Activated naive CD4-positive, alpha-beta T cell treated with anti-CD3 and anti-CD28 coated beads for 36 hours (primary cell): ENCODE measurements around the gene WBP11. TPM values are rescaled to one million over a fixed set of nuclear protein-coding genes. Genes with fewer than 3 reads are reported as not detected.
"Not testable (repeated sequence)": the region's sequence is repeated elsewhere in the genome, so short reads cannot be mapped to it uniquely, and the experiment has no call there.

Experiments
- CTCF ChIA-PET: fragments of 350-600 bp; sonication (Branson Sonifier 250); formaldehyde crosslinking; loops from one replicate; lab custom pipeline; 2021; ENCODE audit warnings: antibody characterized with exemption; lab: Charles Lee
- DNase-seq: peaks from one replicate; pipeline ENCODE4 v3.0.0-alpha.2; 2020
- H3K27ac Mint-ChIP-seq: one replicate; pipeline ENCODE4 v1.8.0; 2021; ENCODE audit warnings: mild to moderate bottlenecking, mixed read lengths
- H3K27me3 Mint-ChIP-seq: one replicate; pipeline ENCODE4 v1.8.0; 2021; ENCODE audit warnings: low read depth, mixed read lengths
- H3K36me3 Mint-ChIP-seq: one replicate; pipeline ENCODE4 v1.8.0; 2021; ENCODE audit warnings: low read depth, mixed read lengths
- H3K4me1 Mint-ChIP-seq: one replicate; pipeline ENCODE4 v1.8.0; 2021; ENCODE audit warnings: low read depth, mixed read lengths
- H3K4me3 Mint-ChIP-seq: one replicate; pipeline ENCODE4 v1.8.0; 2021; ENCODE audit warnings: mild to moderate bottlenecking, moderate library complexity, mixed read lengths
- H3K9me3 Mint-ChIP-seq: one replicate; pipeline ENCODE4 v1.8.0; 2021; ENCODE audit warnings: mixed read lengths
- intact Hi-C: fragments of 100-400 bp; cut with micrococcal nuclease; formaldehyde crosslinking; loops from one replicate; pipeline ENCODE4 v1.15.1; 2023
- total RNA-seq, 2 experiments: library from RNA; stranded (reverse); gene quantifications; one replicate each; pipeline ENCODE4 v1.2.3, GENCODE V29; 2021

WBP11 gene
- total RNA-seq, 2 experiments from 2014 or later: 105 to 115 TPM

DNA sequence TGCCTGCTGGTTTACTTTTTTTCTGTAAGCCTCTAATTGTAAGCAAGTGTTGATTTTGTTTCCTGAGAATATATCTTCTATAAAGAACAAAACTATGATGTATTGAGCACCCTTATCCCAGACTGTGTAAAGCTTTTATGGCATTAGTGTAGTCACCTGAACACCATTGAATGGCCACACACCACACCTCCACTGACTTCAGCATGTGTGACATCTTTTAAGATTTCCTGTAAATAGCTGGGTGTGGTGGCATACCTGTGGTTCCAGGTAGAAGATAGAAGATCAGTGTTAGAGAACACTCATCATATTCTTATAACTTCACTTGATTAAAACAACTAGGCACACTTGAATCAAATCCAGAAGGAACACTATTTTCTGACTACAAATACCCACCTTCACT, 51.3 kb downstream of the WBP11 start:
- Mint-ChIP-seq H3K27me3 (no peaks in the 10 kb centered on the region), H3K36me3 (peaks cover 6% of the 10 kb centered on the region), H3K27ac (no peak overlapping the region), H3K4me1 (peaks cover 8% of the 10 kb centered on the region), H3K9me3 (peaks cover 6% of the 10 kb centered on the region), H3K4me3 (no peak overlapping the region)
- no peak for DNase-seq
- intact Hi-C loops: no loop called here
- CTCF ChIA-PET: interaction anchor here (0.5 kb wide), 1 partner anchor 17 kb away, joined by 3 read pairs; no protein-coding TSS in a partner anchor

DNA sequence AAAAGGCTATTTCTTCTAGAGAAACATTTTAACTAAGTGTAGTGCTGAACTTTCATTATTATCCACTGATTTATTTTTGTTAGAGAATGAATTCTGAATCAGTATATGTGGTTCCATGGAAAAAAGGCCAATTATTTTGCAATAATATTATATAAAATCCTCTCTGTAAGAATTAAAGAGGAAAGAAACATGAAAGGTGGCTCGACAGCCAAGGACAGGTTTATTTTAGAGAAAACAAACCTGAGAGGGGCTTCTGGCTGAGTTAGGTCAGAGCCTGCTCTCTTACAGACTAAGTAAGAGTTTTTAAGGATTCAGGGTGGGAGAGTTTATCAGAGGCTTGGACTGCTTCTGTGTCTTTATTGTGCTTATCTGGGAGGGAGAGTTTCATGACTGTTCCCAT, 60.2 kb downstream of the WBP11 start:
- Mint-ChIP-seq H3K4me3 (no peak overlapping the region), H3K4me1 (no peaks in the 10 kb centered on the region), H3K9me3 (peaks cover 11% of the 10 kb centered on the region), H3K27ac (no peak overlapping the region), H3K27me3 (no peaks in the 10 kb centered on the region), H3K36me3 (peaks cover 18% of the 10 kb centered on the region)
- intact Hi-C loops: no loop called here
- DNase-seq: no peak
- CTCF ChIA-PET: interaction anchor here (1.1 kb wide), 1 partner anchor 478 kb away, joined by 5 read pairs; no protein-coding TSS in a partner anchor

- Mint-ChIP-seq H3K27me3 (no peaks in the 10 kb centered on the region), H3K27ac (no peak overlapping the region), H3K36me3 (peaks cover 13% of the 10 kb centered on the region), H3K4me1 (no peaks in the 10 kb centered on the region), H3K9me3 (peaks cover 9% of the 10 kb centered on the region), H3K4me3 (no peak overlapping the region)
- intact Hi-C loops: no loop called here
- CTCF ChIA-PET: interaction anchor here (0.6 kb wide), 1 partner anchor 173 kb away, joined by 3 read pairs; no protein-coding TSS in a partner anchor
- no peak for DNase-seq
These were observed 61.3 kb downstream of the WBP11 start for GRCh38 chr12:14741942-14742341.

GRCh38 chr12:14741153-14741552, 62.1 kb downstream of the WBP11 start:
- CTCF ChIA-PET: interaction anchor here (0.6 to 1.1 kb wide), 3 partner anchors 9 to 172 kb away, joined by 3 to 4 read pairs (median 3); no protein-coding TSS in a partner anchor
- Mint-ChIP-seq H3K4me1 (no peaks in the 10 kb centered on the region), H3K9me3 (peaks cover 6% of the 10 kb centered on the region)

GRCh38 chr12:14736441-14736840, 66.8 kb downstream of the WBP11 start:
- H3K27ac Mint-ChIP-seq, H3K27me3 Mint-ChIP-seq, H3K9me3 Mint-ChIP-seq, intact Hi-C loops, H3K4me3 Mint-ChIP-seq, H3K36me3 Mint-ChIP-seq, DNase-seq, H3K4me1 Mint-ChIP-seq: not testable (repeated sequence)
- CTCF ChIA-PET: interaction anchor here (0.5 to 3.1 kb wide), 2 partner anchors 12 to 260 kb away, joined by 4 to 15 read pairs; no protein-coding TSS in a partner anchor

More at GRCh38 chr12:14741153-14741552, 62.1 kb downstream of the WBP11 start:
- no peak for DNase-seq
- Mint-ChIP-seq H3K27ac (no peak overlapping the region), H3K27me3 (no peaks in the 10 kb centered on the region), H3K4me3 (no peak overlapping the region), H3K36me3 (peaks cover 10% of the 10 kb centered on the region)
- intact Hi-C loops: no loop called here

Other genes with a start within 250 kb of the WBP11 start
- not detected for gene PLBD1, start 235.6 kb downstream of the WBP11 start, total RNA-seq
- gene GUCY2C, start 106.9 kb downstream of the WBP11 start, total RNA-seq: not detected
- 1 to 10 TPM; 2.0 to 3.1 TPM for gene C12orf60, start 192 bp upstream of the WBP11 start, total RNA-seq
- not detected for gene SMCO3, start 10.7 kb upstream of the WBP11 start, total RNA-seq
- gene ART4, start 40.0 kb upstream of the WBP11 start, total RNA-seq: not detected
- not detected for gene MGP, start 82.4 kb upstream of the WBP11 start, total RNA-seq
- gene ERP27, start 135.1 kb upstream of the WBP11 start, total RNA-seq: 1 to 10 TPM; 1.0 to 1.2 TPM
- gene ARHGDIB, start 158.1 kb upstream of the WBP11 start, total RNA-seq: 100 to 1,000 TPM; 663 to 730 TPM
- not detected for gene PDE6H, start 169.6 kb upstream of the WBP11 start, total RNA-seq